Measurements from ENCODE around the gene PDK4.

The PDK4 gene

GRCh38 chr7:95536656-95537311 is 59.5 kb downstream of the PDK4 start:
- in situ Hi-C loops (cut with MboI; ENCODE audit: low sequenced_read_pairs) = loop anchor here (25.0 kb wide), 1 partner anchor 151 kb away; no protein-coding TSS in a partner anchor

GRCh38 chr7:95535662-95536061 is 60.7 kb downstream of the PDK4 start:
- in situ Hi-C loops (cut with MboI; ENCODE audit: low sequenced_read_pairs) = loop anchor here (25.0 kb wide), 1 partner anchor 152 kb away; no protein-coding TSS in a partner anchor

- in situ Hi-C loops (cut with MboI; ENCODE audit: low sequenced_read_pairs) = loop anchor here (25.0 kb wide), 1 partner anchor 153 kb away; no protein-coding TSS in a partner anchor
These were observed 61.5 kb downstream of the PDK4 start for GRCh38 chr7:95534796-95535195.
